Fibroblast of the aortic adventitia (primary cell): ENCODE results near the gene ZNF766. TPM values are rescaled to one million over a fixed set of nuclear protein-coding genes. Genes with fewer than 3 reads are reported as not detected.
"Not testable (repeated sequence)": the region's sequence is repeated elsewhere in the genome, so short reads cannot be mapped to it uniquely, and the experiment has no call there.

ENCODE experiments used
- DNase-seq: peaks from one replicate; pipeline ENCODE4 v3.0.0-alpha.2; 2010; ENCODE audit warnings: low read depth
- H3K4me3 ChIP-seq: 2 replicates; pipeline ENCODE4 v1.5.1; 2011; ENCODE audit warnings: low read depth, mild to moderate bottlenecking, control low read depth, low read length, moderate library complexity
- total RNA-seq: library from RNA; depleted of rRNA; stranded (reverse); fragments of >200 nt; gene quantifications from 2 replicates; pipeline ENCODE4 v1.2.3, GENCODE V29; 2012; ENCODE audit warnings: low replicate concordance
- TF ChIP-seq, protein P1 (sequence below): IDR thresholded peaks from 2 replicates; pipeline ENCODE4 v1.5.1; 2011; ENCODE audit warnings: mild to moderate bottlenecking, low read length, control low read depth, inconsistent platforms; ENCODE audit not compliant: insufficient read depth

The ZNF766 gene
- total RNA-seq, 1 donor, result 13.9 TPM

DNA sequence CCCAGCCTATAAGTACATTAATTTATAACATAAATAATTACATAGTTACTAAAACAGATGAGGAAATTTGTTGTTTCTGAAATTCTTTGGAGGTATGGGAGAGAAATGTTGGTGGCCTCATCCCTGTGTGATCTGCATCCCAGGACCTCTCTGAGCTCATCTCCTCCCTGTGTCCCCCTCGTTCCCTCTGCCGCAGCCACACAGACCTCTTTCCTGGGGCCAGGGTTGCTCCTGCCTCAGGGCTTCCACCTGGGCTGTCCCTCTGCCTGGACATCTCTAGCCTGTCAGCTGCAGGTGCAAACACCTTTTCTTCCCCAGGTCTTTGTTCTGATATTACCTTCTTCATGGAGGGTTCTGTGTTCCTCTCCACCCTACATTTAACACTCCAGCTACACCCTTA is 3.9 kb downstream of the ZNF766 start:
- TF ChIP-seq, protein P1, sequence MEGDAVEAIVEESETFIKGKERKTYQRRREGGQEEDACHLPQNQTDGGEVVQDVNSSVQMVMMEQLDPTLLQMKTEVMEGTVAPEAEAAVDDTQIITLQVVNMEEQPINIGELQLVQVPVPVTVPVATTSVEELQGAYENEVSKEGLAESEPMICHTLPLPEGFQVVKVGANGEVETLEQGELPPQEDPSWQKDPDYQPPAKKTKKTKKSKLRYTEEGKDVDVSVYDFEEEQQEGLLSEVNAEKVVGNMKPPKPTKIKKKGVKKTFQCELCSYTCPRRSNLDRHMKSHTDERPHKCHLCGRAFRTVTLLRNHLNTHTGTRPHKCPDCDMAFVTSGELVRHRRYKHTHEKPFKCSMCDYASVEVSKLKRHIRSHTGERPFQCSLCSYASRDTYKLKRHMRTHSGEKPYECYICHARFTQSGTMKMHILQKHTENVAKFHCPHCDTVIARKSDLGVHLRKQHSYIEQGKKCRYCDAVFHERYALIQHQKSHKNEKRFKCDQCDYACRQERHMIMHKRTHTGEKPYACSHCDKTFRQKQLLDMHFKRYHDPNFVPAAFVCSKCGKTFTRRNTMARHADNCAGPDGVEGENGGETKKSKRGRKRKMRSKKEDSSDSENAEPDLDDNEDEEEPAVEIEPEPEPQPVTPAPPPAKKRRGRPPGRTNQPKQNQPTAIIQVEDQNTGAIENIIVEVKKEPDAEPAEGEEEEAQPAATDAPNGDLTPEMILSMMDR, result no peak
- DNase-seq, result no peak
- no peak overlapping the region for H3K4me3 ChIP-seq

DNA sequence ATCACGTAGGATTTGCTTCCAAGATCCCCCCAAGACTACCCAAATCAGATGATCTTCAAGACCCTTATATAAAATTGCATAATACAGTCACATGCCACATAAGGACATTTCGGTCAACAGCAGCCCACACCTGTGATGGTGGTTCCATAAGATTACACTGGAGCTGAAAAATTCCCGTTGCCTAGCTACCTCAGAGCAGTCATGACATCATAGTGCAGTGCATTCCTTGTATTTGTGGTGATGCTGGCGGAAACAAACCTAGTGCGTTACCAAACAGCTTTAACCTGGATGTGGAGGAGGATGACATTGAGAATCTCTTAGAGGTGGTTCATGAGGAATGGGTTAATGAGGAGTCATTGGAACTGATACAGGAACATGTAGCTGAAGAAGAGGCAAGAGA is 4.8 kb downstream of the ZNF766 start:
- TF ChIP-seq, protein P1, result no peak
- no peak for DNase-seq
- H3K4me3 ChIP-seq, result no peak overlapping the region

DNA sequence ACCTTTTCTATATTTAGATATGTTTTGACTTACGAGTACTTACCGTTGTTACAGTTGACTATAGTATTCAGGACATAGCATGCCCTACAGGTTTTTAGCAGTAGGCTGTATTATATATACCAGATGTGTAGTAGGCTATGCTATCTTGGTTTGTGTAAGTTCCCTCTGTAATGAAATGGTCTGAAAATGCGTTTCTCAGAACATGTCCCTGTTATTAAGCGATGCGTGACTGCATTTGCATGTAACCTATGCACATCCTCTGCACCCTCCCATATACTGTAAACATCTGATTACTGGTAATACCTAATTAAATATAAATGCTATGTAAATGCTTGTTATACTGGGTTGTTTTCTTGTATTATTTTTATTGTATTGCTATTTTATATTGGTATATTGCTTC is 6.6 kb downstream of the ZNF766 start:
- no peak overlapping the region for H3K4me3 ChIP-seq
- TF ChIP-seq, protein P1, result no peak
- no peak for DNase-seq

DNA sequence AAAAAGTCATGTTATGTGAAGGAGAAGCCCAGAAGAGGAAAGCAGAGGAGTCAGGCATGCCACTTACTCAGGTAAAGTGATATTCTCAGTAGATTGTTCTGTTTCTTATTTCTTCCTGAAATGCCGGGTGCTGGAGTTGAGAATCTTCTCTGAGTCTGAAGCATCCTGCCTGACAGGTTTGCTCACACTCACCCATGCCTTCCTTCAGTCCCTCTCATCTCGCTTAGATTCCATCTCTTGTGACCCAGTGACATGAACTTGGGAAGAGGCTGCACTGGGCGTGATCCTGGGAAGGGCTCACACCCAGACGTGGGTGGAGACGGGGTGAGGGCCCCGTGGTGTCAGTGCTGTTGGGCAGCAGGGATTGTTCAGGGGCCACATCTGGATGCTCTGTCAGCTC is 8.1 kb downstream of the ZNF766 start:
- no peak overlapping the region for H3K4me3 ChIP-seq
- no peak for DNase-seq
- TF ChIP-seq, protein P1, result no peak

DNA sequence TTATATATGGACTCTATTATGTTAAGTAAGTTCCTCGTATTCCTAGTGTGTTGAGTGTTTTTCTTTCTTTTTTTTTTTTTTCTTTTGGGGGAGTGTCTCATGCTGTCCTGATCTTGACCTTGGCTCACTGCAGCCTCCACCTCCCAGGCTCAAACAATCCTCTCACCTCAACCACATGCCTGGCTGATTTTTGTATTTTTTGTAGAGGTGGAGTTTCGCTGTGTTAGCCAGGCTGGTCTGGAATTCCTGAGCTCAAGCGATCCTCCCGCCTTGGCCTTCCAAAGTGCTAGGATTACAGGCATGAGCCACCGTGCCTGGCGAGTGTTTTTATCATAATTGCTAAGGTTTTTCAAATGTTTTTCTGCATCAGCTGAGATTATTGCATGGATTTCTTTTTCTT is 16.9 kb downstream of the ZNF766 start:
- TF ChIP-seq, protein P1, result no peak
- H3K4me3 ChIP-seq, result no peak overlapping the region
- no peak for DNase-seq

DNA sequence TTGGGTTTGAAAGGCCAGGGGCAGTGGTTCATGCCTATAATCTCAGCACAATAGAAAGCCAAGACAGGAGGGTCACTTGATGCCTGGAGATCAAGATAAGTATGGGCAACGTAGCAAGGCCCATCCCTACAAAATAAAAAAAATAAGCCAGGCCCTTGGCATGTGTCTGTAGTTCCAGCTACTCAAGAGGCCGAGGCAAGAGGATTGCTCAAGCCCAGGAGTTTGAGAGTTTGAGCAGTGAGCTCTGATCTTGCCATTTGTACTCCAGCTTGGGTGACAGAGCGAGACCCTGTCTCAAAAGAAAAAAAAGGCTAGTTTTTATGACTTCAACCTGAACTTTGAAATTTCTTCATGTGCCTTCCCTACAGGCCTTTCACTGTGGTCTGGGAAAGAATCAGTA is 22.4 kb downstream of the ZNF766 start:
- DNase-seq, result no peak
- H3K4me3 ChIP-seq, result no peak overlapping the region
- TF ChIP-seq, protein P1, result no peak

DNA sequence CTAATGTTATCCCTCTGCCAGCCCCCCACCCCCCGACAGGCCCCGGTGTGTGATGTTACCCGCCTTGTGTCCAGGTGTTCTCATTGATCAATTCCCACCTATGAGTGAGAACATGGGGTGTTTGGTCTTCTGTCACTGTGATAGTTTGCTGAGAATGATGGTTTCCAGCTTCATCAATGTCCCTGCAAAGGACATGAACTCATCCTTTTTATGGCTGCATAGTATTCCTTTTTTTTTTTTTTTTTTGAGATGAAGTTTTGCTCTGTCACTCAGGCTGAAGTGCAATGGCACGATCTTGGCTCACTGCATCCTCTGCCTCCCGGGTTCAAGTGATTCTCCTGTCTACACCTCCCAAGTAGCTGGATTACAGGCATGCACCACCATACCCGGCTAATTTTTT is 23.6 kb downstream of the ZNF766 start:
- DNase-seq, H3K4me3 ChIP-seq: not testable (repeated sequence)
